ENCODE results near the gene BMPR1A. TPM values are rescaled to one million over a fixed set of nuclear protein-coding genes. Genes with fewer than 3 reads are reported as not detected.

Gene BMPR1A
- total and polyA plus RNA-seq, 9 of the 15 experiments (the other 6 are each of a cell fraction or from before 2014, with no cell fraction given): 1.6 to 17.5 (median 9.1) TPM

DNA sequence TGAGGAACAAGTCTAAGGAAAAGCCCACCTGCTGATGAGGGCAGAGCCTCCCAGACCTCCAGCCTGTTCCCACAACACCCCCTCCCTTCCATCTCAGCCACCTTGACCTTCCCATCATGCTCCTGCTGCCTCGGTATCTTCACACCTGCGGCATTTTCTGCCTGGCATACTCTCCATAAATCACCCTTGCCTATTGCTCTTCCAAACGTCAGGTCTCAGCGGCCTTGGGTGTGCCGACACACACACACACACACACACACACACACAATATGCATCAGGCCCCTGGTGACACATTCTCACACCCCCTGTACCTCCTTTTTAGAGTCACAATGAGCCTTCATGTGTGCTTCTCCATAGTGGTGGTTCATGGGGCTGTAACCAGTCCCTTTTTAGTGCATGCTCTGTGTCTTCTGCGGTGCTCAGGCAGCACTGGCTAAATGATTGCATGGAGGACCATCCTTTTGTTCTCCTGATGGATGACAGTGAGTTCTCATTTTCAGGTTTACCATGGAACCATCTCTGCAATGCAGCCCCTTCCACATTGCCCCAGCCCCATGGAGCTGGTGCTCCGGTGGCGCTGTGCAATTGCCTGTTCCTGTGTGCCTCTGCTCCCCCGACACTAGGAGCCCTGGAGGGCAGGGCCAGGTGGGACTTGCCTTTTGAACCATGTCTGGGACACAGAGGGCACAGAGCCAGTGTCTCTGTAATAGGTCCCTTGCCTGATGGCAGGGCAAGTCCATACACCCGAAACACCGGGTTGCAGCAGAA lies 216.4 kb downstream of the BMPR1A start:
- Histone ChIP-seq H3K79me2 (ENCODE audit: control insufficient read depth, insufficient read depth, low read length) (no peaks in the 10 kb centered on the region), H3K4me1 (replicated peaks in 1 of 2; ENCODE audit: control insufficient read depth in 2 of 2, insufficient read depth in 2 of 2, low read length in 2 of 2) (peaks cover 0 to 8% of the 10 kb centered on the region in 2 experiments; a peak in 2 of 5 replicates), H3K9ac (ENCODE audit: insufficient read depth in 1 of 2, low read depth in 2 of 2, low read length in 2 of 2) (no peak overlapping the region), H3K9me3 (replicated peaks; ENCODE audit: control insufficient read depth, insufficient read depth, low read depth, low read length) (no peaks in the 10 kb centered on the region), H3K4me3 (no peak overlapping the region), H3K36me3 (ENCODE audit: control insufficient read depth, insufficient read depth, low read length) (no peaks in the 10 kb centered on the region), H4K20me1 (replicated peaks; ENCODE audit: control insufficient read depth, insufficient read depth, low read length) (no peaks in the 10 kb centered on the region), H3K9me1 (ENCODE audit: control insufficient read depth, insufficient read depth, low read length) (no peaks in the 10 kb centered on the region), H3K27ac (ENCODE audit: extremely low read depth, low read depth, low read length) (no peak overlapping the region), H3K27me3 (ENCODE audit: control insufficient read depth in 2 of 2, insufficient read depth in 2 of 2, low read length in 2 of 2) (no peaks in the 10 kb centered on the region), H3K4me2 (ENCODE audit: insufficient read depth, low read length) (no peak overlapping the region), H2AFZ (ENCODE audit: low read depth, low read length) (no peak overlapping the region)
- ChIA-PET POLR2A (no interaction called here), CTCF (ENCODE audit: low intra/inter-chr PET ratio) (no interaction called here)
- intact Hi-C loops (cut with micrococcal nuclease): no loop called here
- no TSS peak for BruUV-seq (replicated peaks)
- no peak for FAIRE-seq
- TF ChIP-seq PRPF4 (IDR thresholded peaks at IDR 0.05; ENCODE audit: insufficient read depth, low read depth, low read length, poor library complexity, severe bottlenecking) (no peak), ZBTB8A (IDR thresholded peaks at IDR 0.05; ENCODE audit: partially characterized antibody) (no peak), PHF20 (IDR thresholded peaks at IDR 0.05; ENCODE audit: partially characterized antibody) (no peak), ZC3H4 (CRISPR knock-in tag; IDR thresholded peaks at IDR 0.05; ENCODE audit: borderline replicate concordance) (no peak), SMARCB1 (IDR thresholded peaks at IDR 0.05; ENCODE audit: insufficient read length, low read depth) (no peak), TAF9B (IDR thresholded peaks at IDR 0.05; ENCODE audit: partially characterized antibody) (no peak)
- TF ChIP-seq, protein P1, sequence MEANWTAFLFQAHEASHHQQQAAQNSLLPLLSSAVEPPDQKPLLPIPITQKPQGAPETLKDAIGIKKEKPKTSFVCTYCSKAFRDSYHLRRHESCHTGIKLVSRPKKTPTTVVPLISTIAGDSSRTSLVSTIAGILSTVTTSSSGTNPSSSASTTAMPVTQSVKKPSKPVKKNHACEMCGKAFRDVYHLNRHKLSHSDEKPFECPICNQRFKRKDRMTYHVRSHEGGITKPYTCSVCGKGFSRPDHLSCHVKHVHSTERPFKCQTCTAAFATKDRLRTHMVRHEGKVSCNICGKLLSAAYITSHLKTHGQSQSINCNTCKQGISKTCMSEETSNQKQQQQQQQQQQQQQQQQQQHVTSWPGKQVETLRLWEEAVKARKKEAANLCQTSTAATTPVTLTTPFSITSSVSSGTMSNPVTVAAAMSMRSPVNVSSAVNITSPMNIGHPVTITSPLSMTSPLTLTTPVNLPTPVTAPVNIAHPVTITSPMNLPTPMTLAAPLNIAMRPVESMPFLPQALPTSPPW (CRISPR knock-in tag; IDR thresholded peaks at IDR 0.05): no peak
- TF ChIP-seq, protein P2, sequence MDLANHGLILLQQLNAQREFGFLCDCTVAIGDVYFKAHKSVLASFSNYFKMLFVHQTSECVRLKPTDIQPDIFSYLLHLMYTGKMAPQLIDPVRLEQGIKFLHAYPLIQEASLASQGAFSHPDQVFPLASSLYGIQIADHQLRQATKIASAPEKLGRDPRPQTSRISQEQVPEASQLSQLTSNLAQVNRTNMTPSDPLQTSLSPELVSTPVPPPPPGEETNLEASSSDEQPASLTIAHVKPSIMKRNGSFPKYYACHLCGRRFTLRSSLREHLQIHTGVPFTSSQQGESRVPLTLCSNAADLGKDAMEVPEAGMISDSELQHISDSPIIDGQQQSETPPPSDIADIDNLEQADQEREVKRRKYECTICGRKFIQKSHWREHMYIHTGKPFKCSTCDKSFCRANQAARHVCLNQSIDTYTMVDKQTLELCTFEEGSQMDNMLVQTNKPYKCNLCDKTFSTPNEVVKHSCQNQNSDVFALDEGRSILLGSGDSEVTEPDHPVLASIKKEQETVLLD (IDR thresholded peaks at IDR 0.05): no peak
- TF ChIP-seq, protein P3, sequence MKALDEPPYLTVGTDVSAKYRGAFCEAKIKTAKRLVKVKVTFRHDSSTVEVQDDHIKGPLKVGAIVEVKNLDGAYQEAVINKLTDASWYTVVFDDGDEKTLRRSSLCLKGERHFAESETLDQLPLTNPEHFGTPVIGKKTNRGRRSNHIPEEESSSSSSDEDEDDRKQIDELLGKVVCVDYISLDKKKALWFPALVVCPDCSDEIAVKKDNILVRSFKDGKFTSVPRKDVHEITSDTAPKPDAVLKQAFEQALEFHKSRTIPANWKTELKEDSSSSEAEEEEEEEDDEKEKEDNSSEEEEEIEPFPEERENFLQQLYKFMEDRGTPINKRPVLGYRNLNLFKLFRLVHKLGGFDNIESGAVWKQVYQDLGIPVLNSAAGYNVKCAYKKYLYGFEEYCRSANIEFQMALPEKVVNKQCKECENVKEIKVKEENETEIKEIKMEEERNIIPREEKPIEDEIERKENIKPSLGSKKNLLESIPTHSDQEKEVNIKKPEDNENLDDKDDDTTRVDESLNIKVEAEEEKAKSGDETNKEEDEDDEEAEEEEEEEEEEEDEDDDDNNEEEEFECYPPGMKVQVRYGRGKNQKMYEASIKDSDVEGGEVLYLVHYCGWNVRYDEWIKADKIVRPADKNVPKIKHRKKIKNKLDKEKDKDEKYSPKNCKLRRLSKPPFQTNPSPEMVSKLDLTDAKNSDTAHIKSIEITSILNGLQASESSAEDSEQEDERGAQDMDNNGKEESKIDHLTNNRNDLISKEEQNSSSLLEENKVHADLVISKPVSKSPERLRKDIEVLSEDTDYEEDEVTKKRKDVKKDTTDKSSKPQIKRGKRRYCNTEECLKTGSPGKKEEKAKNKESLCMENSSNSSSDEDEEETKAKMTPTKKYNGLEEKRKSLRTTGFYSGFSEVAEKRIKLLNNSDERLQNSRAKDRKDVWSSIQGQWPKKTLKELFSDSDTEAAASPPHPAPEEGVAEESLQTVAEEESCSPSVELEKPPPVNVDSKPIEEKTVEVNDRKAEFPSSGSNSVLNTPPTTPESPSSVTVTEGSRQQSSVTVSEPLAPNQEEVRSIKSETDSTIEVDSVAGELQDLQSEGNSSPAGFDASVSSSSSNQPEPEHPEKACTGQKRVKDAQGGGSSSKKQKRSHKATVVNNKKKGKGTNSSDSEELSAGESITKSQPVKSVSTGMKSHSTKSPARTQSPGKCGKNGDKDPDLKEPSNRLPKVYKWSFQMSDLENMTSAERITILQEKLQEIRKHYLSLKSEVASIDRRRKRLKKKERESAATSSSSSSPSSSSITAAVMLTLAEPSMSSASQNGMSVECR (CRISPR knock-in tag; IDR thresholded peaks at IDR 0.05): no peak
- TF ChIP-seq, protein P4, sequence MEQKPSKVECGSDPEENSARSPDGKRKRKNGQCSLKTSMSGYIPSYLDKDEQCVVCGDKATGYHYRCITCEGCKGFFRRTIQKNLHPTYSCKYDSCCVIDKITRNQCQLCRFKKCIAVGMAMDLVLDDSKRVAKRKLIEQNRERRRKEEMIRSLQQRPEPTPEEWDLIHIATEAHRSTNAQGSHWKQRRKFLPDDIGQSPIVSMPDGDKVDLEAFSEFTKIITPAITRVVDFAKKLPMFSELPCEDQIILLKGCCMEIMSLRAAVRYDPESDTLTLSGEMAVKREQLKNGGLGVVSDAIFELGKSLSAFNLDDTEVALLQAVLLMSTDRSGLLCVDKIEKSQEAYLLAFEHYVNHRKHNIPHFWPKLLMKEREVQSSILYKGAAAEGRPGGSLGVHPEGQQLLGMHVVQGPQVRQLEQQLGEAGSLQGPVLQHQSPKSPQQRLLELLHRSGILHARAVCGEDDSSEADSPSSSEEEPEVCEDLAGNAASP (IDR thresholded peaks at IDR 0.05): no peak
- no peak for DNase-seq (ENCODE audit: extremely low read depth in 1 of 4, low spot score in 3 of 4)
- no peak for ATAC-seq
- in situ Hi-C loops (cut with MboI): no loop called here
- WGBS (ENCODE audit: insufficient coverage, low coverage, missing lambda C conversion rate): 34% methylated on average over 7 of the region's 11 CpGs

Data from K562 (cell line).